ENCODE data around the gene PUDP. TPM values are rescaled to one million over a fixed set of nuclear protein-coding genes. Genes with fewer than 3 reads are reported as not detected.
A peak's percentile ranks its signal among the peaks of the same experiment; 100 is the strongest.
"Not testable (repeated sequence)": the region's sequence is repeated elsewhere in the genome, so short reads cannot be mapped to it uniquely, and the experiment has no call there.

The PUDP gene
- total RNA-seq (2014; rRNA removed; shearing (Covaris generic); ENCODE audit: low replicate concordance): 4.0 and 4.9 TPM in 2 replicates

DNA sequence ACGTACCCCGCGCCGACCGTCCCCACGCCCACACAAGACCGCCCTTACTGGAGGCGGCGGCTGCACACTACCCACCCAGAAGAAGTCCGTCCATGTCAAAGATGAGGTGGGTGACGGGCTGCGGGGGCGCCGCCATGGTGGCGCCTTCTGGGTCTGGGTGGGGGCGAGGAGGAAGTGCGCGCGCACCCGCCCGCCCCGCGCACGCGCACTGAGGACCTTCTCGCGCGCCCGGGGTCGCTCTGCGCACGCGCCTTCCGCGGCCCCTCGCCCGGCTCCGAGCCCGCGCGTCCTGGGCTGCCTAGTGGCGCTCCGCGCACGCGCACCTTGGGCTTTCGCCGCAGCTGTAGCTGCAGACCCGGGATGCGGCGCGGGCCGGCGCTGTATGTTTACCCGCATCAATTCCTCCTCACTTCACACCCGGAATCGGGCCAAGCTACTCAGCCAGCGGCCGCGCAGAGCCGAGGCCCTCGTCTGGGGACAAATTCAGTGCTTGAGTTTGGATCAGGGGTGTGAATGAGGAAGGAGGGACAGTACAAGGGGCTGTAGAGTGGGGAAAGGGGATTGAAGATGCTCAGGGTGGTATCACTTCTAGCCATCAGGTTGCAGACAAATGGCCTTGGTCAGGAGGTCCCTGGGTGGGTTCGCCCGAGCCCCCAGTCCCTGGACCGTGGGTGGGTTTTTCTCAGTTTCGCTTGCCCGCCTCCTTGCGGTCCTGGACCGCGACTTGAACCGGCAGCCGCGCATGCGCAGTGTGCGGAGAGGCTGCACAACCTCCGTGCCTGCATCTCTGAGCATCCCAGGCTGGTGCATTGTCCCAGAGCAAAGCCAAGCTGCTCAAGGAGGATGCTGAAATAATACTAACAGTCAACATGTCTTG is at the start of gene PUDP:
PUDP (minus strand) TSS at position 176 of the 877 bp plus-strand sequence; CDS start at position 136, 40 bp downstream.
- no peaks in the 10 kb centered on the region for H3K27me3 ChIP-seq
- no peaks in the 10 kb centered on the region for H3K36me3 ChIP-seq
- no peaks in the 10 kb centered on the region for H3K9me3 ChIP-seq
- H3K4me3 ChIP-seq: peak within 1 kb of the TSS; percentile 87
- DNase-seq: peak; percentile 89

DNA sequence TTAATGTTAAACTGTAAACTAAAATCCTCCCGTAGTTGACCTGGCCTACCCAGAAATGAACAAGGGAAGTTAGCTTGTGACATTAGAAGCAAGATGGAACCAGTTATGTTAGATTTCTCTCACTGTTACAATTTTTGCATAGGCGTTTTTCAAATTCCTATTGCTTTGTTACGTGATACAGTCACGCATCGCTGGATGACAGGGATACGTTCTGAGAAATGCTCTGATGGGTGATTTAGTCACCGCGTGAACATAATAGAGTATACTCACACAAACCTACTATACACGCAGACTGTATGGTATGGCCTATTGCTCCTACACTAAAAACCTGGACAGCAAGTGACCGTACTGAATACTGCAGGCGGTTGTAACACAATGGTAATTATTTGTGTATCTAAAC is 46.7 kb upstream of the PUDP start:
- no peaks in the 10 kb centered on the region for H3K27me3 ChIP-seq
- H3K36me3 ChIP-seq: no peaks in the 10 kb centered on the region
- H3K4me3 ChIP-seq: no peak overlapping the region
- no peaks in the 10 kb centered on the region for H3K9me3 ChIP-seq
- DNase-seq: no peak

DNA sequence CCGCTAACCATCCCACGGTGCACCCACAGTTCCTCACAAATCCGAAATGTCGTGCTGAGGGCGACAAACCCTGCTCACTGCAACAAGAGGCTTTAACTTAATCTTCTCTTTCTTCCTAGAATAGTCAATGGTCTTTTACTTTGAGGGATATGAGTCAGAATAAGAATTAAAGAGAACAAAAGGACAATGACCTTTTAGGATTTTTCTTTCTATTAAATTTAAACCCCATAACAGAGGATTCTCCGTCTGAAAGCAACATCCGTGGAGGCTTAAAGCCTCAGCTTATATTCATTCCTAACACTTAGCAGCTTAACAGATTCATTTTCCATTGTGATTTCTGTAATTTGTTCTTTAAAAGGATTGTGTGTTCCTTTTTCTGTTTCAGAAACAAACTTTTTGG is 44.9 kb upstream of the PUDP start:
- H3K27me3 ChIP-seq: no peaks in the 10 kb centered on the region
- no peak for DNase-seq
- no peaks in the 10 kb centered on the region for H3K9me3 ChIP-seq
- H3K4me3 ChIP-seq: no peak overlapping the region
- H3K36me3 ChIP-seq: no peaks in the 10 kb centered on the region

GRCh38 chrX:7191681-7192110 is 43.7 kb upstream of the PUDP start:
- Histone ChIP-seq H3K4me3 (no peak overlapping the region), H3K27me3 (no peaks in the 10 kb centered on the region), H3K36me3 (no peaks in the 10 kb centered on the region), H3K9me3 (no peaks in the 10 kb centered on the region)
- no peak for DNase-seq

- H3K9me3 ChIP-seq: no peaks in the 10 kb centered on the region
- no peaks in the 10 kb centered on the region for H3K36me3 ChIP-seq
- DNase-seq: no peak
- H3K27me3 ChIP-seq: no peaks in the 10 kb centered on the region
- H3K4me3 ChIP-seq: no peak overlapping the region
These were observed 42.2 kb upstream of the PUDP start for GRCh38 chrX:7190157-7190556.

- H3K9me3 ChIP-seq: no peaks in the 10 kb centered on the region
- DNase-seq: no peak
- no peaks in the 10 kb centered on the region for H3K36me3 ChIP-seq
- no peak overlapping the region for H3K4me3 ChIP-seq
- no peaks in the 10 kb centered on the region for H3K27me3 ChIP-seq
These were observed 40.7 kb upstream of the PUDP start for GRCh38 chrX:7188672-7189071.

GRCh38 chrX:7184816-7185215 is 36.9 kb upstream of the PUDP start:
- no peaks in the 10 kb centered on the region for H3K36me3 ChIP-seq
- no peak overlapping the region for H3K4me3 ChIP-seq
- no peaks in the 10 kb centered on the region for H3K27me3 ChIP-seq
- H3K9me3 ChIP-seq: no peaks in the 10 kb centered on the region
- DNase-seq: no peak

GRCh38 chrX:7179446-7179845 is 31.5 kb upstream of the PUDP start:
- Histone ChIP-seq H3K9me3 (no peaks in the 10 kb centered on the region), H3K36me3 (no peaks in the 10 kb centered on the region), H3K27me3 (no peaks in the 10 kb centered on the region), H3K4me3 (no peak overlapping the region)
- DNase-seq: no peak

DNA sequence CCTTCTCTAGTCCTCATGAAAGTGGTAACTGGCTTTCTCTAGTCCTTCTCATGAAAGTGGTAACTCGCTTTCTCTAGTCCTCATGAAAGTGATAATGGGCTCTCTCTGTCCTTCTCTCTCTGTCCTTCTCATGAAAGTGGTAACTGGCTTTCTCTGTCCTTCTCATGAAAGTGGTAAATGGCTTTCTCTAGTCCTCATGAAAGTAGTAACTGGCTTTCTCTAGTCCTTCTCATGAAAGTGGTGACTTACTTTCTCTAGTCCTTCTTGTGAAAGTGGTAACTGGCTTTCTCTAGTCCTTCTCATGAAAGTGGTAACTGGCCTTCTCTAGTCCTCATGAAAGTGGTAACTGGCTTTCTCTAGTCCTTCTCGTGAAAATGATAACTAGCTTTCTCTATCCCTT is 30.9 kb upstream of the PUDP start:
- H3K9me3 ChIP-seq, DNase-seq, H3K27me3 ChIP-seq, H3K36me3 ChIP-seq, H3K4me3 ChIP-seq: not testable (repeated sequence)

DNA sequence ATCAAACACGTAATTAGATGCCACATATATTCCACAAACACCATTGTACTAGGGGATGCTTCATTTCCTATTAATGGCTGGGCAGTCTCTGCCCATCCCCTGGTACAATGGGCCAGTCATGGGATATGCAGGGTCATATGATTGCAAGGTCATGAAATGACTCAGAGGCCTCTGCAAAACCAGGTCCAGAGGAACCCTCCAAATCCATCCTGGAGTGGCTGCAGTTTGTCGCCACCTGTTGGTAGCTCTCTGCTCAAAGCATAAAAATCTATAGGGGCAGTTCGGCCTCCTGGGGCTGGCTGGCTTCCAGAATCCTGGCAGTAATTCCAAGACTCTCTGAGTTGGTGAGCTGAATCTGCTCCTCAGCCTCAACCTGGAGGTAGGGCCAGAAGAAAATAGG is 22.9 kb upstream of the PUDP start:
- no peak overlapping the region for H3K4me3 ChIP-seq
- H3K27me3 ChIP-seq: no peaks in the 10 kb centered on the region
- peak; percentile 10 for DNase-seq
- H3K36me3 ChIP-seq: no peaks in the 10 kb centered on the region
- no peaks in the 10 kb centered on the region for H3K9me3 ChIP-seq

- H3K36me3 ChIP-seq: no peaks in the 10 kb centered on the region
- no peaks in the 10 kb centered on the region for H3K9me3 ChIP-seq
- no peak for DNase-seq
- no peak overlapping the region for H3K4me3 ChIP-seq
- H3K27me3 ChIP-seq: no peaks in the 10 kb centered on the region
These were observed 21.7 kb upstream of the PUDP start for GRCh38 chrX:7169627-7170026.

DNA sequence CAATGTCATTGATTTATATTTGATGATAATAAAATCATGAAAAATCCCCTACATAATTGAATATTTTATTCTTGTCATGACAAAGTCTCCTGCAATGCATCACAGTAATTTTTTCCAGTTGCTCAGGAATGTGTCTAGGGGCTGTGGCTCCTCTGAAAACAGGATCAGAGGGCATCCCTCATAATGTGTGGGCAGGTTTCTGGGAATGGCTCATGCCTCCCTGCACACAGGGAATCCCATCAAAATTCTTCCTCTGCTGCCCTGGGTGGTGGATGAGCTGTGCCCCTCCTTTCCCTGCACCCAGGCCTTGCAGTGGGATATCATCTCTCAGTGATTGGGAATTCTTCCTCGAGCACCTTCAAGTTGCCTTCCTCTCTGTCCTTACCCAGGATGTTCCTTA is 20.4 kb upstream of the PUDP start:
- H3K4me3 ChIP-seq: no peak overlapping the region
- no peaks in the 10 kb centered on the region for H3K36me3 ChIP-seq
- no peaks in the 10 kb centered on the region for H3K27me3 ChIP-seq
- DNase-seq: no peak
- H3K9me3 ChIP-seq: no peaks in the 10 kb centered on the region

GRCh38 chrX:7164174-7164573 is 16.2 kb upstream of the PUDP start:
- no peak overlapping the region for H3K4me3 ChIP-seq
- no peaks in the 10 kb centered on the region for H3K36me3 ChIP-seq
- H3K27me3 ChIP-seq: no peaks in the 10 kb centered on the region
- no peak for DNase-seq
- H3K9me3 ChIP-seq: no peaks in the 10 kb centered on the region

DNA sequence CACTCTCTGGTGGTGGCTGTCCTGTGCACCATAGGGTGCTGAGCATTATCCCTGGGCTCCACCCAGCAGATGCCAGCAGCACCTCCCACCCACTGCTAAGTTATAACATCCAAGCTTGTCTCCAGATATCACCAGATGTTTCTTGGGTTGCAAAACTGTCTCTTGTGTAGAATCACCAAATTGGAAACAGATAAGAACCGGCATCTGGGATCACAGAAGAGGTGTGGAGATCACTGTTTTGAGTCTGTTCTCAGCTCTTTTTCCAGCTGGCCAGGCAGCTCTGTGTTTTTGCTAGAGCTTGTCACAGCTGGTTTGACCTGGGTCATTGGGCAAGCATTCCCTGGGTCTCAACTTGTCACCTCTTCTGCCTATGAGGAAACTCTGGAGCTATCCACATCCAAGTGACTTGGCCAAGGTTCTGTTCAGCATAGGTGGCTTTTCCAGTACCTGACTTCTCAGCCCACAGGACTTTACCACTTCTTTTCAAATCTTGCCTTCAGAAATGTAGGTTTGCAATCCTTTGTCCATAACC is 15.3 kb upstream of the PUDP start:
- H3K27me3 ChIP-seq: no peaks in the 10 kb centered on the region
- no peaks in the 10 kb centered on the region for H3K9me3 ChIP-seq
- no peak for DNase-seq
- no peaks in the 10 kb centered on the region for H3K36me3 ChIP-seq
- H3K4me3 ChIP-seq: no peak overlapping the region

DNA sequence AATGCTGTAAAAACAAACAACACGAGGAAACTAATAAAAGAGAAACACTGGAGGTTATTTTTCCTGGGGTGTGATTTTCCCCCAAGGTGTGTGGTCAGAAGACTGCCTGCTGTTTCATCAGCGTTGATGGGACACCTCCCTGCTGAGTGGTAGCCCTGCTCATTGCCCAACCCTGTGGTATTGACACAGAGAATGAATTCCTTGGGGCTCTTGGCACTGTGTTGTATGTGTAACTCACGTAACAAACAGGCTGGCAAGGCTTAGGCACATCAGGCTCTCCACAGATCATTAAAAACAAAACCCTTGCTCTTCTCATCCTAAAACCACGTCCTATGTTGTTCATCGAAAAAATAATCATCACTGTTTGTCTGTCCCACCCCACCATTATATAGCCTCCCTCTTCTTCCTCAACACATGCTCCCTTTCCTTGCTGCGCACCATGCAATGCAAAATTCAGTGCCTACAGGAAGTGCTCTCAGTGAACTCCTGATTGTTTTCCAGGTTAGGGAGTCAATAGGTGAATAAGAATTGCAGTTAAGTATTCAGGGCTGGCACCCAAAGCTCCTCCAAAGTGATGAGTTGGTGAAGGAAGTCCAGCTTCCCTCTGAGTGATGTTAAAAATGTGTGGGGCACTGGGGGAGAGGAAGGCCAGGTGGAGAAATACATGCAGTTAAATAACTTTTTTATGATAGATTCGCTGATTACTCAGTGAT is 11.4 kb upstream of the PUDP start:
- Histone ChIP-seq H3K36me3 (no peaks in the 10 kb centered on the region), H3K4me3 (no peak overlapping the region), H3K27me3 (no peaks in the 10 kb centered on the region), H3K9me3 (no peaks in the 10 kb centered on the region)
- DNase-seq: peak; percentile 79

- H3K4me3 ChIP-seq: no peak overlapping the region
- no peaks in the 10 kb centered on the region for H3K36me3 ChIP-seq
- no peaks in the 10 kb centered on the region for H3K9me3 ChIP-seq
- no peak for DNase-seq
- H3K27me3 ChIP-seq: no peaks in the 10 kb centered on the region
These were observed 10.6 kb upstream of the PUDP start for GRCh38 chrX:7158468-7158990.

- H3K4me3 ChIP-seq: no peak overlapping the region
- no peaks in the 10 kb centered on the region for H3K36me3 ChIP-seq
- no peaks in the 10 kb centered on the region for H3K9me3 ChIP-seq
- no peaks in the 10 kb centered on the region for H3K27me3 ChIP-seq
- DNase-seq: no peak
These were observed 8.9 kb upstream of the PUDP start for GRCh38 chrX:7156879-7157278.
